HCT116 (cell line): ENCODE measurements around the gene MEGF6. TPM values are rescaled to one million over a fixed set of nuclear protein-coding genes. Genes with fewer than 3 reads are reported as not detected.

Experiments
- ATAC-seq: fragments of 200-7000 bp; cut with Tn5 transposase; 2 replicates; pipeline ENCODE4 v1.9.1; 2020; ENCODE audit warnings: mild to moderate bottlenecking, moderate library complexity
- BruUV-seq: library from RNA; stranded (reverse); fragments of 400-500 nt; replicated peaks from 2 replicates; lab custom pipeline; 2021; lab: Mats Ljungman, UMichigan
- CTCF ChIA-PET: fragments of 300-600 bp; sonication (Branson Sonifier 250); formaldehyde crosslinking; loops from one replicate; lab custom pipeline; 2021; ENCODE audit warnings: antibody characterized with exemption; lab: Charles Lee
- POLR2A ChIA-PET: fragments of 300-600, 350-600 bp; sonication (Branson Sonifier 250); formaldehyde crosslinking; loops from one replicate; lab custom pipeline; 2021; ENCODE audit warnings: antibody characterized with exemption; lab: Charles Lee
- RAD21 ChIA-PET, 2 experiments: fragments of 300-600 bp; sonication (Branson Sonifier 250); formaldehyde crosslinking; loops; one replicate each; lab custom pipeline; 2023; ENCODE audit warnings: low total read pairs in 2 of 2; ENCODE audit not compliant: uncharacterized antibody in 2 of 2, unreplicated experiment in 2 of 2, low non-redundant PET in 1 of 2; lab: Charles Lee
- DNase-seq: peaks from one replicate; pipeline ENCODE4 v3.0.0-alpha.2; 2010; ENCODE audit warnings: low read depth, low spot score
- H2AFZ ChIP-seq: fragments of 200-600 bp; shearing (Covaris generic), sonication (generic); 2 replicates; pipeline ENCODE4 v1.6.1; 2017; ENCODE audit warnings: low read depth, mixed run types, mixed read lengths, antibody characterized with exemption, low read length; ENCODE audit not compliant: poor library complexity, severe bottlenecking
- H3K27ac ChIP-seq: 2 replicates; pipeline ENCODE4 v1.5.1; 2012; ENCODE audit warnings: low read depth, low read length
- H3K27me3 ChIP-seq: fragments of 200-600 bp; sonication (generic); 2 replicates; pipeline ENCODE4 v1.6.1; 2016; ENCODE audit warnings: mixed run types, low read length, mixed read lengths; ENCODE audit not compliant: insufficient read depth
- H3K36me3 ChIP-seq, 2 experiments: fragments of 200-500 bp in 1 of 2; fragments of 200-600 bp in 1 of 2; sonication (Bioruptor generic) in 1 of 2; sonication (generic) in 1 of 2; 2 replicates each; pipeline versions ENCODE4 v1.5.1 to v1.6.1; 2014 to 2016; ENCODE audit warnings: low read length in 2 of 2, inconsistent platforms in 1 of 2, mixed read lengths in 1 of 2, mixed run types in 1 of 2; ENCODE audit not compliant: insufficient read depth in 2 of 2, control insufficient read depth in 1 of 2
- H3K4me1 ChIP-seq, 2 experiments: fragments of 200-600 bp in 1 of 2; sonication (generic) in 1 of 2; 2 replicates each; pipeline versions ENCODE4 v1.5.1 to v1.6.1; 2012 to 2017; ENCODE audit warnings: low read length in 2 of 2, inconsistent platforms in 1 of 2, mild to moderate bottlenecking in 1 of 2, mixed read lengths in 1 of 2, mixed run types in 1 of 2, moderate library complexity in 1 of 2; ENCODE audit not compliant: insufficient read depth in 2 of 2, control insufficient read depth in 1 of 2
- H3K4me2 ChIP-seq: fragments of 200-600 bp; sonication (generic); 2 replicates; pipeline ENCODE4 v1.6.1; 2017; ENCODE audit warnings: mixed run types, low read length, mixed read lengths
- H3K4me3 ChIP-seq, 2 experiments: fragments of 200-600 bp in 1 of 2; sonication (generic) in 1 of 2; replicated peaks in 1 of 2; 2 replicates each; pipeline ENCODE4 v1.5.1; 2011 to 2016; ENCODE audit warnings: low read length in 2 of 2, control low read depth in 1 of 2, low read depth in 1 of 2, mild to moderate bottlenecking in 1 of 2, mixed read lengths in 1 of 2, mixed run types in 1 of 2
- H3K79me2 ChIP-seq: fragments of 200-600 bp; sonication (generic); 2 replicates; pipeline ENCODE4 v1.6.1; 2017; ENCODE audit warnings: mild to moderate bottlenecking, mixed run types, low read length, moderate library complexity, mixed read lengths; ENCODE audit not compliant: insufficient read depth
- H3K9ac ChIP-seq: fragments of 200-600 bp; sonication (generic); 2 replicates; pipeline ENCODE4 v1.6.1; 2016; ENCODE audit warnings: low read length, mixed read lengths
- H3K9me2 ChIP-seq: fragments of 200-600 bp; sonication (generic), shearing (Covaris generic); 2 replicates; pipeline ENCODE4 v1.6.1; 2017; ENCODE audit warnings: mixed run types, mild to moderate bottlenecking, moderate library complexity; ENCODE audit not compliant: insufficient read depth
- H3K9me3 ChIP-seq, 2 experiments: fragments of 200-500 bp in 1 of 2; fragments of 200-600 bp in 1 of 2; sonication (Bioruptor generic) in 1 of 2; sonication (generic) in 1 of 2; 2 replicates each; pipeline ENCODE4 v1.6.1; 2014 to 2017; ENCODE audit warnings: low read length in 2 of 2, mixed read lengths in 2 of 2, inconsistent platforms in 1 of 2, low read depth in 1 of 2, mild to moderate bottlenecking in 1 of 2, mixed run types in 1 of 2, moderate library complexity in 1 of 2; ENCODE audit not compliant: control insufficient read depth in 1 of 2, insufficient read depth in 1 of 2
- H4K20me1 ChIP-seq: fragments of 200-600 bp; sonication (generic), shearing (Covaris generic); 2 replicates; pipeline ENCODE4 v1.6.1; 2017; ENCODE audit warnings: mixed run types, mild to moderate bottlenecking, moderate library complexity; ENCODE audit not compliant: insufficient read depth
- ATF3 ChIP-seq: IDR thresholded peaks from 2 replicates; pipeline ENCODE4 v1.6.1; 2012
- CEBPB ChIP-seq: IDR thresholded peaks from 2 replicates; pipeline ENCODE4 v1.6.1; 2012; ENCODE audit warnings: low read depth
- EGR1 ChIP-seq: IDR thresholded peaks from 2 replicates; pipeline ENCODE4 v1.6.1; 2012; ENCODE audit warnings: low read depth
- ELF1 ChIP-seq: IDR thresholded peaks from 2 replicates; pipeline ENCODE4 v1.6.1; 2012; ENCODE audit warnings: low read depth, borderline replicate concordance
- EZH2 ChIP-seq: fragments of 200-600 bp; sonication (generic); IDR thresholded peaks from 2 replicates; pipeline ENCODE4 v1.6.1; 2017; ENCODE audit warnings: antibody characterized with exemption, mixed run types
- EZH2phosphoT487 ChIP-seq: fragments of 200-600 bp; IDR thresholded peaks from 2 replicates; pipeline ENCODE4 v1.6.1; 2018; ENCODE audit warnings: antibody characterized with exemption, borderline replicate concordance
- JUND ChIP-seq: IDR thresholded peaks from 2 replicates; pipeline ENCODE4 v1.6.1; 2012
- MAX ChIP-seq: IDR thresholded peaks from 2 replicates; pipeline ENCODE4 v1.6.1; 2012
- SIN3A ChIP-seq: IDR thresholded peaks from 2 replicates; pipeline ENCODE4 v1.6.1; 2012; ENCODE audit warnings: low read depth
- YY1 ChIP-seq: IDR thresholded peaks from 2 replicates; pipeline ENCODE4 v1.6.1; 2011; ENCODE audit warnings: low read length, low read depth, moderate library complexity, mild to moderate bottlenecking; ENCODE audit not compliant: insufficient replicate concordance; ENCODE audit errors: extremely low read depth
- ZFX ChIP-seq: fragments of 450-650 bp; IDR thresholded peaks from 2 replicates; pipeline ENCODE4 v1.6.1; 2017
- ZNF274 ChIP-seq: fragments of 200-500 bp; sonication (Bioruptor generic); IDR thresholded peaks from 2 replicates; pipeline ENCODE4 v1.6.1; 2014; ENCODE audit warnings: mild to moderate bottlenecking, low read depth, low read length, inconsistent platforms
- intact Hi-C: fragments of 100-400 bp; cut with micrococcal nuclease; formaldehyde crosslinking; loops from 2 replicates; pipeline ENCODE4 v1.10.0; 2022
- total RNA-seq: library from RNA; stranded (reverse); gene quantifications from one replicate; pipeline ENCODE4 v1.2.1, GENCODE V29; 2021; ENCODE audit not compliant: unreplicated experiment
- TF ChIP-seq, protein P1 (sequence below), 3 experiments: fragments of 200-600 bp in 1 of 3; sonication (generic) in 1 of 3; IDR thresholded peaks in 2 of 3; conservative IDR thresholded peaks in 1 of 3; 2 replicates each; pipeline ENCODE4 v1.5.1; 2012 to 2017; ENCODE audit warnings: low read depth in 2 of 3, low read length in 2 of 3, antibody characterized with exemption in 1 of 3, borderline replicate concordance in 1 of 3, control low read depth in 1 of 3, mild to moderate bottlenecking in 1 of 3, mixed read lengths in 1 of 3, mixed run types in 1 of 3, moderate library complexity in 1 of 3; ENCODE audit not compliant: insufficient read depth in 1 of 3
- TF ChIP-seq, protein P2 (sequence below): IDR thresholded peaks from 2 replicates; pipeline ENCODE4 v1.6.1; 2011; ENCODE audit warnings: mild to moderate bottlenecking, low read length, moderate library complexity; ENCODE audit not compliant: insufficient replicate concordance; ENCODE audit errors: extremely low read depth

Gene MEGF6
- total RNA-seq, 1 experiment from 2014 or later, result 47.6 TPM

DNA sequence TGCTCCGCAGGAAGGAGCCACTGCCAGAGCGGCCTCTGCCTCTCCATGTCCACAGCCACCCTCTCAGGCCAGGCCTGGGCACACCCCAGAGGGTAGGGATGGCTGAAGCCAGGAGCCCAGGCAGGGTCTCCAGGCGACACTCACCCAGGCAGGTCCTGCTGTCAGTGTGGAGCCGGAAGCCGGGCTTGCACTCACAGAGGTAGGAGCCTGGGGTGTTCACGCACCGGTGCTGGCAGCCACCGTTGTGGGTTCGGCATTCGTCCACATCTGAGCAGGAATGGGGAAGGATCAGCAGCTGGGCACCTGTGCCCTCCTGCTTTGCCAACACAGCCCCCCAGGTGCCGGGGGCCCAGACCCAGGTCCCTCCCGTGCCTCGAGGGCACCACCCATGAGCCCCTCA is 87.3 kb downstream of the MEGF6 start (continued):
- TF ChIP-seq, protein P1, sequence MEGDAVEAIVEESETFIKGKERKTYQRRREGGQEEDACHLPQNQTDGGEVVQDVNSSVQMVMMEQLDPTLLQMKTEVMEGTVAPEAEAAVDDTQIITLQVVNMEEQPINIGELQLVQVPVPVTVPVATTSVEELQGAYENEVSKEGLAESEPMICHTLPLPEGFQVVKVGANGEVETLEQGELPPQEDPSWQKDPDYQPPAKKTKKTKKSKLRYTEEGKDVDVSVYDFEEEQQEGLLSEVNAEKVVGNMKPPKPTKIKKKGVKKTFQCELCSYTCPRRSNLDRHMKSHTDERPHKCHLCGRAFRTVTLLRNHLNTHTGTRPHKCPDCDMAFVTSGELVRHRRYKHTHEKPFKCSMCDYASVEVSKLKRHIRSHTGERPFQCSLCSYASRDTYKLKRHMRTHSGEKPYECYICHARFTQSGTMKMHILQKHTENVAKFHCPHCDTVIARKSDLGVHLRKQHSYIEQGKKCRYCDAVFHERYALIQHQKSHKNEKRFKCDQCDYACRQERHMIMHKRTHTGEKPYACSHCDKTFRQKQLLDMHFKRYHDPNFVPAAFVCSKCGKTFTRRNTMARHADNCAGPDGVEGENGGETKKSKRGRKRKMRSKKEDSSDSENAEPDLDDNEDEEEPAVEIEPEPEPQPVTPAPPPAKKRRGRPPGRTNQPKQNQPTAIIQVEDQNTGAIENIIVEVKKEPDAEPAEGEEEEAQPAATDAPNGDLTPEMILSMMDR (IDR thresholded peaks at IDR 0.05 in 2 of 3, conservative IDR thresholded peaks at IDR 0.05 in 1 of 3; ENCODE audit: borderline replicate concordance in 1 of 3, insufficient read depth in 1 of 3, low read depth in 2 of 3, low read length in 2 of 3), result no peak
- TF ChIP-seq ZFX (no peak), ZNF274 (no peak), ATF3 (no peak), SIN3A (no peak), MAX (no peak), EZH2 (no peak)
- TF ChIP-seq, all 23 proteins: peak for 0

DNA sequence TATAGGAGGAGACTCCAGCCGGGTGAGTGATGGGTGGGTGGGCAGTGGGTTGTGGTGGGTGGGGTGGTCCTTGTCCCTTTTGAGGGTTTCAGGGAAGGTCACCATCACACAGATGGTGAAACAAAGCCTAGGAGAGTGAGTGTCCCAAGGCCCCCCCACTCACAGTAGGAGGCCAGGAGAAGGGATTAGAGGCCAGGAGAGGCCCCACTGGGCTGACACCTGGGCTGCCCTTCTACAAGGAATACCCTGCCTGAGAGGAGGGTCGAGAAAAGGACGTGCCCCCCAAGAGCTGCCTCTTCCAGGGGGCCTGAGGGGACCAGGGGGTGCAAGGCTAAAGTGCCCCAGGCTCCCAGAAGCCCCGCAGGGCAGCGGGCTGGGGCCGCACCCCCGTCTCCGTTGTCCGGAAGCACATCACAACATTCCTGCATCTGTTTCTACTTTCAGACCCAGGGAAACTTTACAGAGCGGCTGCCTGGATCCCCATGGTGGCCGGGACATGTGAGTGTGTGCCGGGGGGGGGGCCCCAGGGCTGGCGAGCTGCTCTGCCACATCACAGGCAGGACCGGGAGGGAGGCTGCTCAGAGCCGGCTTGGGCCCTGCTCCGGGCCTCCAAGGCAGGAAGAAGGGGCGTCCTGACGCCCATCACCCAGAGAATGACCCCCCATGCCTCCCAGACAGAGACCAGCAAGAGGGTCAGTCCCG is 88.6 kb downstream of the MEGF6 start:
- Histone ChIP-seq H2AFZ (no peak overlapping the region), H3K9me3 (no peaks in the 10 kb centered on the region), H3K27ac (no peak overlapping the region), H3K27me3 (no peaks in the 10 kb centered on the region), H3K4me2 (no peak overlapping the region), H3K79me2 (no peaks in the 10 kb centered on the region), H3K9me2 (no peaks in the 10 kb centered on the region), H4K20me1 (no peaks in the 10 kb centered on the region), H3K9ac (no peak overlapping the region), H3K36me3 (no peaks in the 10 kb centered on the region), H3K4me3 (no peak overlapping the region), H3K4me1 (no peaks in the 10 kb centered on the region)
- CTCF ChIA-PET, result no interaction called here
- intact Hi-C loops, result no loop called here
- POLR2A ChIA-PET, result no interaction called here
- RAD21 ChIA-PET, result no interaction called here
- DNase-seq (no peak), ATAC-seq (no peak)
- no TSS peak for BruUV-seq
- TF ChIP-seq EZH2phosphoT487 (no peak), JUND (no peak), CEBPB (no peak), YY1 (no peak), EGR1 (no peak), ELF1 (no peak), ZNF274 (no peak)
- TF ChIP-seq, protein P2, sequence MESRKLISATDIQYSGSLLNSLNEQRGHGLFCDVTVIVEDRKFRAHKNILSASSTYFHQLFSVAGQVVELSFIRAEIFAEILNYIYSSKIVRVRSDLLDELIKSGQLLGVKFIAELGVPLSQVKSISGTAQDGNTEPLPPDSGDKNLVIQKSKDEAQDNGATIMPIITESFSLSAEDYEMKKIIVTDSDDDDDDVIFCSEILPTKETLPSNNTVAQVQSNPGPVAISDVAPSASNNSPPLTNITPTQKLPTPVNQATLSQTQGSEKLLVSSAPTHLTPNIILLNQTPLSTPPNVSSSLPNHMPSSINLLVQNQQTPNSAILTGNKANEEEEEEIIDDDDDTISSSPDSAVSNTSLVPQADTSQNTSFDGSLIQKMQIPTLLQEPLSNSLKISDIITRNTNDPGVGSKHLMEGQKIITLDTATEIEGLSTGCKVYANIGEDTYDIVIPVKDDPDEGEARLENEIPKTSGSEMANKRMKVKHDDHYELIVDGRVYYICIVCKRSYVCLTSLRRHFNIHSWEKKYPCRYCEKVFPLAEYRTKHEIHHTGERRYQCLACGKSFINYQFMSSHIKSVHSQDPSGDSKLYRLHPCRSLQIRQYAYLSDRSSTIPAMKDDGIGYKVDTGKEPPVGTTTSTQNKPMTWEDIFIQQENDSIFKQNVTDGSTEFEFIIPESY, result no peak
- TF ChIP-seq, protein P1 (IDR thresholded peaks at IDR 0.05 in 2 of 3, conservative IDR thresholded peaks at IDR 0.05 in 1 of 3; ENCODE audit: borderline replicate concordance in 1 of 3, insufficient read depth in 1 of 3, low read depth in 2 of 3, low read length in 2 of 3), result no peak
